Measurements from ENCODE around the gene JPH2.

DNA sequence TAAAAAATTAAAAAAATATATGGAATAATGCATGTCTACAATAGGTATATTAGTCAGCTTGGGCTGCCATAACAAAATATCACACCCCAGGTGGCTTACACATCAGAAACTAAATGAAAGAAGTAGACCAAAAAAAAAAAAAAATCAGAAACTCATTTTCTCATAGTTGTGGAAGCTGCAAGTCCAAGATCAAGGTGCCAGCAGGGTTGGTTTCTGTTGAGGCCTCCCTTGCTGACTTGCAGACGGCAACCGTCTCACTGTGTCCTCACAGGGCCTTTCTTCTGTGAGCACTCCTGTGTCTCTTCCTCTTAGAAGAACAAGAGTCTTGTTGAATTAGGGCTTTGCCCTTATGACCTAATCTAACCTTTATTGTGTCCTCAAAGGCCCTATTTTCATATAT lies 48.7 kb upstream of the JPH2 start:
- no peak for TF ChIP-seq CTCF (IDR thresholded peaks at IDR 0.05)
- TF ChIP-seq EP300 (IDR thresholded peaks at IDR 0.05) = no peak
- no peak for TF ChIP-seq POLR2A (IDR thresholded peaks at IDR 0.05)
